HCT116 (cell line): ENCODE data around the gene SLC10A7. TPM values are rescaled to one million over a fixed set of nuclear protein-coding genes. Genes with fewer than 3 reads are reported as not detected.
A peak's percentile ranks its signal among the peaks of the same experiment; 100 is the strongest.

Experiments used
- ATAC-seq: fragments of 200-7000 bp; cut with Tn5 transposase; 2 replicates; pipeline ENCODE4 v1.9.1; 2020; ENCODE audit warnings: mild to moderate bottlenecking, moderate library complexity
- BruUV-seq: library from RNA; stranded (reverse); fragments of 400-500 nt; replicated peaks from 2 replicates; lab custom pipeline; 2021; lab: Mats Ljungman, UMichigan
- CTCF ChIA-PET: fragments of 300-600 bp; sonication (Branson Sonifier 250); formaldehyde crosslinking; loops from one replicate; lab custom pipeline; 2021; ENCODE audit warnings: antibody characterized with exemption; lab: Charles Lee
- POLR2A ChIA-PET: fragments of 300-600, 350-600 bp; sonication (Branson Sonifier 250); formaldehyde crosslinking; loops from one replicate; lab custom pipeline; 2021; ENCODE audit warnings: antibody characterized with exemption; lab: Charles Lee
- RAD21 ChIA-PET, 2 experiments: fragments of 300-600 bp; sonication (Branson Sonifier 250); formaldehyde crosslinking; loops; one replicate each; lab custom pipeline; 2023; ENCODE audit warnings: low total read pairs in 2 of 2; ENCODE audit not compliant: uncharacterized antibody in 2 of 2, unreplicated experiment in 2 of 2, low non-redundant PET in 1 of 2; lab: Charles Lee
- DNase-seq: peaks from one replicate; pipeline ENCODE4 v3.0.0-alpha.2; 2010; ENCODE audit warnings: low read depth, low spot score
- H2AFZ ChIP-seq: fragments of 200-600 bp; shearing (Covaris generic), sonication (generic); 2 replicates; pipeline ENCODE4 v1.6.1; 2017; ENCODE audit warnings: low read depth, mixed run types, mixed read lengths, antibody characterized with exemption, low read length; ENCODE audit not compliant: poor library complexity, severe bottlenecking
- H3K27ac ChIP-seq: 2 replicates; pipeline ENCODE4 v1.5.1; 2012; ENCODE audit warnings: low read depth, low read length
- H3K27me3 ChIP-seq: fragments of 200-600 bp; sonication (generic); 2 replicates; pipeline ENCODE4 v1.6.1; 2016; ENCODE audit warnings: mixed run types, low read length, mixed read lengths; ENCODE audit not compliant: insufficient read depth
- H3K36me3 ChIP-seq, 2 experiments: fragments of 200-500 bp in 1 of 2; fragments of 200-600 bp in 1 of 2; sonication (Bioruptor generic) in 1 of 2; sonication (generic) in 1 of 2; 2 replicates each; pipeline versions ENCODE4 v1.5.1 to v1.6.1; 2014 to 2016; ENCODE audit warnings: low read length in 2 of 2, inconsistent platforms in 1 of 2, mixed read lengths in 1 of 2, mixed run types in 1 of 2; ENCODE audit not compliant: insufficient read depth in 2 of 2, control insufficient read depth in 1 of 2
- H3K4me1 ChIP-seq, 2 experiments: fragments of 200-600 bp in 1 of 2; sonication (generic) in 1 of 2; 2 replicates each; pipeline versions ENCODE4 v1.5.1 to v1.6.1; 2012 to 2017; ENCODE audit warnings: low read length in 2 of 2, inconsistent platforms in 1 of 2, mild to moderate bottlenecking in 1 of 2, mixed read lengths in 1 of 2, mixed run types in 1 of 2, moderate library complexity in 1 of 2; ENCODE audit not compliant: insufficient read depth in 2 of 2, control insufficient read depth in 1 of 2
- H3K4me2 ChIP-seq: fragments of 200-600 bp; sonication (generic); 2 replicates; pipeline ENCODE4 v1.6.1; 2017; ENCODE audit warnings: mixed run types, low read length, mixed read lengths
- H3K4me3 ChIP-seq, 2 experiments: fragments of 200-600 bp in 1 of 2; sonication (generic) in 1 of 2; replicated peaks in 1 of 2; 2 replicates each; pipeline ENCODE4 v1.5.1; 2011 to 2016; ENCODE audit warnings: low read length in 2 of 2, control low read depth in 1 of 2, low read depth in 1 of 2, mild to moderate bottlenecking in 1 of 2, mixed read lengths in 1 of 2, mixed run types in 1 of 2
- H3K79me2 ChIP-seq: fragments of 200-600 bp; sonication (generic); 2 replicates; pipeline ENCODE4 v1.6.1; 2017; ENCODE audit warnings: mild to moderate bottlenecking, mixed run types, low read length, moderate library complexity, mixed read lengths; ENCODE audit not compliant: insufficient read depth
- H3K9ac ChIP-seq: fragments of 200-600 bp; sonication (generic); 2 replicates; pipeline ENCODE4 v1.6.1; 2016; ENCODE audit warnings: low read length, mixed read lengths
- H3K9me2 ChIP-seq: fragments of 200-600 bp; sonication (generic), shearing (Covaris generic); 2 replicates; pipeline ENCODE4 v1.6.1; 2017; ENCODE audit warnings: mixed run types, mild to moderate bottlenecking, moderate library complexity; ENCODE audit not compliant: insufficient read depth
- H3K9me3 ChIP-seq, 2 experiments: fragments of 200-500 bp in 1 of 2; fragments of 200-600 bp in 1 of 2; sonication (Bioruptor generic) in 1 of 2; sonication (generic) in 1 of 2; 2 replicates each; pipeline ENCODE4 v1.6.1; 2014 to 2017; ENCODE audit warnings: low read length in 2 of 2, mixed read lengths in 2 of 2, inconsistent platforms in 1 of 2, low read depth in 1 of 2, mild to moderate bottlenecking in 1 of 2, mixed run types in 1 of 2, moderate library complexity in 1 of 2; ENCODE audit not compliant: control insufficient read depth in 1 of 2, insufficient read depth in 1 of 2
- H4K20me1 ChIP-seq: fragments of 200-600 bp; sonication (generic), shearing (Covaris generic); 2 replicates; pipeline ENCODE4 v1.6.1; 2017; ENCODE audit warnings: mixed run types, mild to moderate bottlenecking, moderate library complexity; ENCODE audit not compliant: insufficient read depth
- CEBPB ChIP-seq: IDR thresholded peaks from 2 replicates; pipeline ENCODE4 v1.6.1; 2012; ENCODE audit warnings: low read depth
- EGR1 ChIP-seq: IDR thresholded peaks from 2 replicates; pipeline ENCODE4 v1.6.1; 2012; ENCODE audit warnings: low read depth
- ELF1 ChIP-seq: IDR thresholded peaks from 2 replicates; pipeline ENCODE4 v1.6.1; 2012; ENCODE audit warnings: low read depth, borderline replicate concordance
- FOSL1 ChIP-seq: IDR thresholded peaks from 2 replicates; pipeline ENCODE4 v1.6.1; 2012; ENCODE audit warnings: low read depth
- JUND ChIP-seq: IDR thresholded peaks from 2 replicates; pipeline ENCODE4 v1.6.1; 2012
- MAX ChIP-seq: IDR thresholded peaks from 2 replicates; pipeline ENCODE4 v1.6.1; 2012
- POLR2A ChIP-seq: IDR thresholded peaks from 2 replicates; pipeline ENCODE4 v1.7.0; 2011; ENCODE audit warnings: borderline replicate concordance; ENCODE audit not compliant: insufficient read depth, insufficient read length; ENCODE audit errors: extremely low read depth
- SRF ChIP-seq: IDR thresholded peaks from 2 replicates; pipeline ENCODE4 v1.6.1; 2012; ENCODE audit warnings: low read depth
- ZFX ChIP-seq: fragments of 450-650 bp; IDR thresholded peaks from 2 replicates; pipeline ENCODE4 v1.6.1; 2017
- ZNF274 ChIP-seq: fragments of 200-500 bp; sonication (Bioruptor generic); IDR thresholded peaks from 2 replicates; pipeline ENCODE4 v1.6.1; 2014; ENCODE audit warnings: mild to moderate bottlenecking, low read depth, low read length, inconsistent platforms
- intact Hi-C: fragments of 100-400 bp; cut with micrococcal nuclease; formaldehyde crosslinking; loops from 2 replicates; pipeline ENCODE4 v1.10.0; 2022
- total RNA-seq: library from RNA; stranded (reverse); gene quantifications from one replicate; pipeline ENCODE4 v1.2.1, GENCODE V29; 2021; ENCODE audit not compliant: unreplicated experiment
- TF ChIP-seq, protein P1 (sequence below), 3 experiments: fragments of 200-600 bp in 1 of 3; sonication (generic) in 1 of 3; IDR thresholded peaks in 2 of 3; conservative IDR thresholded peaks in 1 of 3; 2 replicates each; pipeline ENCODE4 v1.5.1; 2012 to 2017; ENCODE audit warnings: low read depth in 2 of 3, low read length in 2 of 3, antibody characterized with exemption in 1 of 3, borderline replicate concordance in 1 of 3, control low read depth in 1 of 3, mild to moderate bottlenecking in 1 of 3, mixed read lengths in 1 of 3, mixed run types in 1 of 3, moderate library complexity in 1 of 3; ENCODE audit not compliant: insufficient read depth in 1 of 3

Gene SLC10A7
- total RNA-seq, 1 experiment from 2014 or later: 5.5 TPM

- Histone ChIP-seq H3K4me3 (no peak overlapping the region), H4K20me1 (no peaks in the 10 kb centered on the region), H2AFZ (no peak overlapping the region), H3K9ac (no peak overlapping the region), H3K4me2 (no peak overlapping the region), H3K4me1 (peaks cover 13 to 14% of the 10 kb centered on the region in 2 experiments; a peak in 3 of 4 replicates), H3K9me3 (no peaks in the 10 kb centered on the region), H3K9me2 (no peaks in the 10 kb centered on the region), H3K27me3 (no peaks in the 10 kb centered on the region), H3K27ac (no peak overlapping the region), H3K36me3 (no peaks in the 10 kb centered on the region), H3K79me2 (no peaks in the 10 kb centered on the region)
- CTCF ChIA-PET: no interaction called here
- TF ChIP-seq FOSL1: no peak
- no TSS peak for BruUV-seq
- intact Hi-C loops: no loop called here
- POLR2A ChIA-PET: no interaction called here
- no peak for ATAC-seq
- RAD21 ChIA-PET: no interaction called here
- no peak for DNase-seq
These were observed 257.9 kb downstream of the SLC10A7 start for GRCh38 chr4:146263793-146264192.

- Histone ChIP-seq H3K9me2 (no peaks in the 10 kb centered on the region), H3K4me1 (peaks cover 13 to 14% of the 10 kb centered on the region in 2 experiments; a peak in 3 of 4 replicates), H3K9ac (no peak overlapping the region), H3K79me2 (no peaks in the 10 kb centered on the region), H3K4me3 (no peak overlapping the region), H3K36me3 (no peaks in the 10 kb centered on the region), H4K20me1 (no peaks in the 10 kb centered on the region), H3K4me2 (peak overlapping the region; percentile 24; the same call in 1 of the 2 replicates), H3K27ac (no peak overlapping the region), H3K27me3 (no peaks in the 10 kb centered on the region), H2AFZ (no peak overlapping the region), H3K9me3 (no peaks in the 10 kb centered on the region)
- intact Hi-C loops: no loop called here
- BruUV-seq: no TSS peak
- POLR2A ChIA-PET: no interaction called here
- TF ChIP-seq CEBPB (no peak), MAX (no peak), JUND (no peak), ZFX (no peak), SRF (no peak), EGR1 (no peak), POLR2A (no peak), ZNF274 (no peak), ELF1 (no peak)
- TF ChIP-seq, protein P1, sequence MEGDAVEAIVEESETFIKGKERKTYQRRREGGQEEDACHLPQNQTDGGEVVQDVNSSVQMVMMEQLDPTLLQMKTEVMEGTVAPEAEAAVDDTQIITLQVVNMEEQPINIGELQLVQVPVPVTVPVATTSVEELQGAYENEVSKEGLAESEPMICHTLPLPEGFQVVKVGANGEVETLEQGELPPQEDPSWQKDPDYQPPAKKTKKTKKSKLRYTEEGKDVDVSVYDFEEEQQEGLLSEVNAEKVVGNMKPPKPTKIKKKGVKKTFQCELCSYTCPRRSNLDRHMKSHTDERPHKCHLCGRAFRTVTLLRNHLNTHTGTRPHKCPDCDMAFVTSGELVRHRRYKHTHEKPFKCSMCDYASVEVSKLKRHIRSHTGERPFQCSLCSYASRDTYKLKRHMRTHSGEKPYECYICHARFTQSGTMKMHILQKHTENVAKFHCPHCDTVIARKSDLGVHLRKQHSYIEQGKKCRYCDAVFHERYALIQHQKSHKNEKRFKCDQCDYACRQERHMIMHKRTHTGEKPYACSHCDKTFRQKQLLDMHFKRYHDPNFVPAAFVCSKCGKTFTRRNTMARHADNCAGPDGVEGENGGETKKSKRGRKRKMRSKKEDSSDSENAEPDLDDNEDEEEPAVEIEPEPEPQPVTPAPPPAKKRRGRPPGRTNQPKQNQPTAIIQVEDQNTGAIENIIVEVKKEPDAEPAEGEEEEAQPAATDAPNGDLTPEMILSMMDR (IDR thresholded peaks at IDR 0.05 in 2 of 3, conservative IDR thresholded peaks at IDR 0.05 in 1 of 3; ENCODE audit: borderline replicate concordance in 1 of 3, insufficient read depth in 1 of 3, low read depth in 2 of 3, low read length in 2 of 3): no peak
- CTCF ChIA-PET: no interaction called here
- no peak for DNase-seq
- RAD21 ChIA-PET: no interaction called here
- no peak; the same call in 1 of the 2 replicates for ATAC-seq
These were observed 260.7 kb downstream of the SLC10A7 start for GRCh38 chr4:146261041-146261440.
